Endothelial cell of umbilical vein (primary cell): ENCODE results near the gene EEFSEC.

Experiments
- CTCF ChIP-seq, 2 donors: IDR thresholded peaks; 1 replicate in 1 of 2; 2 replicates in 1 of 2; pipeline ENCODE4 v1.5.1; 2011; ENCODE audit warnings: low read length in 2 of 2, mild to moderate bottlenecking in 2 of 2, moderate library complexity in 2 of 2, control low read depth in 1 of 2, inconsistent platforms in 1 of 2, low read depth in 1 of 2; ENCODE audit not compliant: insufficient read depth in 1 of 2; ENCODE audit errors: extremely low read depth in 1 of 2
- EZH2 ChIP-seq: IDR thresholded peaks from 2 replicates; pipeline ENCODE4 v1.6.1; 2012; ENCODE audit warnings: borderline replicate concordance, low read depth, mild to moderate bottlenecking, moderate library complexity, low read length, inconsistent platforms; ENCODE audit not compliant: severe bottlenecking
- FOS ChIP-seq: IDR thresholded peaks from 2 replicates; pipeline ENCODE4 v1.6.1; 2011; ENCODE audit warnings: mild to moderate bottlenecking, low read length, moderate library complexity, borderline replicate concordance; ENCODE audit not compliant: insufficient read depth
- GATA2 ChIP-seq: IDR thresholded peaks from 2 replicates; pipeline ENCODE4 v1.7.0; 2011; ENCODE audit warnings: low read depth, mild to moderate bottlenecking, moderate library complexity, mixed read lengths, low read length; ENCODE audit not compliant: insufficient read length, insufficient read depth
- JUN ChIP-seq: IDR thresholded peaks from 2 replicates; pipeline ENCODE4 v1.6.1; 2011; ENCODE audit warnings: borderline replicate concordance, low read depth; ENCODE audit not compliant: insufficient read length, insufficient read depth
- MAX ChIP-seq: IDR thresholded peaks from 2 replicates; pipeline ENCODE4 v1.6.1; 2011; ENCODE audit not compliant: insufficient read depth, insufficient read length
- MYC ChIP-seq: IDR thresholded peaks from one replicate; pipeline ENCODE4 v1.6.1; 2011; ENCODE audit warnings: mild to moderate bottlenecking, low read depth, low read length
- POLR2A ChIP-seq: IDR thresholded peaks from 2 replicates; pipeline ENCODE4 v1.6.1; 2012; ENCODE audit warnings: low read depth, mild to moderate bottlenecking, control low read depth, low read length
- POLR2AphosphoS5 ChIP-seq: IDR thresholded peaks from 2 replicates; pipeline ENCODE4 v1.6.1; 2012; ENCODE audit warnings: low read depth, mild to moderate bottlenecking, control low read depth, low read length, moderate library complexity; ENCODE audit not compliant: insufficient read depth

GRCh38 chr3:128180436-128180835 lies 27.2 kb downstream of the EEFSEC start:
- TF ChIP-seq POLR2A = no peak
- TF ChIP-seq CTCF (IDR thresholded peaks at IDR 0.05; ENCODE audit: extremely low read depth in 1 of 2, insufficient read depth in 1 of 2, low read depth in 1 of 2, low read length in 2 of 2) = no peak
- TF ChIP-seq EZH2 = no peak
- TF ChIP-seq POLR2AphosphoS5 = no peak
- TF ChIP-seq GATA2 = no peak
- TF ChIP-seq JUN = no peak
- no peak for TF ChIP-seq MYC
- no peak for TF ChIP-seq MAX
- no peak for TF ChIP-seq FOS
